Activated naive CD8-positive, alpha-beta T cell (primary cell): ENCODE measurements around the gene ARG2.

Source experiments
- H3K27ac Mint-ChIP-seq: one replicate; pipeline ENCODE4 v1.8.0; 2021; ENCODE audit warnings: mixed read lengths
- H3K27me3 Mint-ChIP-seq: one replicate; pipeline ENCODE4 v1.8.0; 2021; ENCODE audit warnings: mixed read lengths
- H3K36me3 Mint-ChIP-seq: one replicate; pipeline ENCODE4 v1.8.0; 2021; ENCODE audit warnings: mixed read lengths
- H3K4me1 Mint-ChIP-seq: one replicate; pipeline ENCODE4 v1.8.0; 2021; ENCODE audit warnings: low read depth, mixed read lengths
- H3K4me3 Mint-ChIP-seq: one replicate; pipeline ENCODE4 v1.8.0; 2021; ENCODE audit warnings: mild to moderate bottlenecking, mixed read lengths
- H3K9me3 Mint-ChIP-seq: one replicate; pipeline ENCODE4 v1.8.0; 2021; ENCODE audit warnings: low read depth, mixed read lengths

The ARG2 gene

DNA sequence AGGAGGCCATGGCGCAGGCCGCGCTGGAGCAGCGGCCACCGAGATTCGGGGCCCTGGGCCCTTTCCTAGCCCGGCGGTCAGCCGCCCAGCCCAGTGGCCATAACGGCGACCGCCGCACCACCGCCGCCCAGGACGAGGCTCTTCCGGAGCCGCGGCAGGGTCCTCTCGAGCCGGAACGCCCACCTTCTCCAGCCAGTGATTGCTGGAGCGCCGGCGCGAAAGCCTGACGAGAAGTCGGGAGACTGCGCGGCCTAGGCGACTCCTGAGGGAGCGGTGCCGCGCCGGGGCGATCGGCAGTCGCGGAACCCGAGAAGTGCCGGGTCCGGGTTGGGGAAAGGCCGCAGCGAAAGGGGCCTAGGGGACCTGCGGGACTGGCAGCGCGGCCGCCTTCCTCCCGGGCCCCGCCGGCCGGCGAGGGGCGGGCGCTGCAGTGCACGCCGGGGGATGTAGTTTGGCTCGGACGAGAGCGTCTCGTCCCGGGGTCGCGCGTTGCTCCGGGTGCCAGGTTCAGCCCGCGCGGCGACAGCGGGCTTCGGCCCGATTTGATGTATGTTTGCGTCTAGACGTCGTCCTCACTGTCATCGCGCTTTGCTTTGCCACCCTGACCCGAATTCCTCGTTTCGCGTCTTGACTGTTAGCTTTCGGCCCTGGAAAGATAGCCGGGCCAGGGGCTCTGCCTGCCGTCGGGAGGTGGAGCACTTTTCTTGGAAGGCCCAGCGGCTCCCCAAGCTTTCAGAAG is 54.9 kb downstream of the ARG2 start, which contains the start of gene VTI1B:
VTI1B (minus strand) TSS at position 153 of the 739 bp plus-strand sequence; CDS start at position 10, 143 bp downstream.
- H3K27ac Mint-ChIP-seq = peak within 1 kb of the TSS; percentile 92
- no peaks in the 10 kb centered on the region for H3K36me3 Mint-ChIP-seq
- peaks cover 37% of the 10 kb centered on the region for H3K4me1 Mint-ChIP-seq
- H3K4me3 Mint-ChIP-seq = peak within 1 kb of the TSS; percentile 94
- no peaks in the 10 kb centered on the region for H3K27me3 Mint-ChIP-seq
- H3K9me3 Mint-ChIP-seq = no peaks in the 10 kb centered on the region

DNA sequence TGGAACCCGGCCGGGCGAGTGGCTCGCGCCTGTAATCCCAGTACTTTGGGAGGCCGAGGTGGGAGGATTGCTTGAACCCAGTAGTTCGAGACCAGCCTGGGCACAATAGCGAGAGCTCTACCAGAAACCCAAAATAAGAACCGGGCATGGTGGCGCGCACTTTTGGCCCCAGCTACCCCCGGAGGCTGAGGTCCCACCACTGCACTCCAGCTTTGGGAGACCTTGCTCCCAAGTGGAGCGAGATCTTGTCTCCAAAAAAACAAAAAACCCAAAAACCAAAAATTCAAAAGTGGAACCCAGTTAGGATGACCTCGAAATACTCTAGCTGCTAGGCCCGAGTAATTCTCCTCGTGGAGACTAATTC is 55.5 kb downstream of the ARG2 start:
- Mint-ChIP-seq H3K4me1 (peaks cover 39% of the 10 kb centered on the region), H3K27ac (peak overlapping the region; percentile 92), H3K9me3 (no peaks in the 10 kb centered on the region), H3K36me3 (no peaks in the 10 kb centered on the region), H3K4me3 (peak overlapping the region; percentile 89), H3K27me3 (no peaks in the 10 kb centered on the region)

DNA sequence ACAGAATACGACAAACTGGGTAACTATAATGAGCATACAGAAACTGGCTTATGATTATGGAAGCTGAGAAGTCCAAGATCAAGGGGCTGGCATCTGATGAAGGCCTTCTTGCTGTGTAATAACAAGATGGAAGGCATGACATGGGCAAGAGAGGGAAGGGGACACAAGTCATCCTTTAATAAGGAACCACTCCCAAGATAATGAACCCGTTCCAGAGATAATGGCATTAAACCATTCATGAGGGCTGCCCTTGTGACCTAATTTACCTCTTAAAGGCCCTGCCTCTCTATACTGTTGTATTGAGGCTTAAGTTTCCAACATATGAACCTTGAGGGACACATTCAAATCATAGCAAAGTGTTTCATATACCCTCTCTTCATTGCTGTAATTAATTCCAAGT is 59.3 kb downstream of the ARG2 start:
- no peaks in the 10 kb centered on the region for H3K36me3 Mint-ChIP-seq
- H3K27ac Mint-ChIP-seq = no peak overlapping the region
- no peak overlapping the region for H3K4me3 Mint-ChIP-seq
- H3K9me3 Mint-ChIP-seq = no peaks in the 10 kb centered on the region
- peaks cover 26% of the 10 kb centered on the region for H3K4me1 Mint-ChIP-seq
- no peaks in the 10 kb centered on the region for H3K27me3 Mint-ChIP-seq

DNA sequence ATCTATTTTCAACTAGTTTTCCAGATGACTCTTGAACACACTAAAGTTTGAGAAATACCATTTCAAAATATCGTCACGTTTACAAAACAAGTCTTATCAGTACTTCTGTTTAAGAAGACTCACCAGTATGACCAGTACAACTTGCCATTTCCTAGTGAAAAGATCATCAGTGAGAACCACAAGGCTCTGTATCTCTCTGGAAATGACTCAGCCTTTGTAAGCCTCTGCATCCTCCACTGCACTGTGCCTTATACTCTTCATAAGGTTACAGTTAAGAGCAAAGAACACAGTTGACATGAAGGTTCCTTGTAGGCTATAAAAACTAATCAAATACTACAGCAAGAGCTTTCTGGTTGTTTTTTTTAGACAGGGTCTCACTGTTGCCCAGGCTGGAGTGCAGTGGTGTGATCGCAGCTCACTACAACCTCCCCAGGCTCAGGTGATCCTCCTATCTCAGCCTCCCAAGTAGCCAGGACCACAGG is 60.4 kb downstream of the ARG2 start:
- H3K27ac Mint-ChIP-seq = no peak overlapping the region

DNA sequence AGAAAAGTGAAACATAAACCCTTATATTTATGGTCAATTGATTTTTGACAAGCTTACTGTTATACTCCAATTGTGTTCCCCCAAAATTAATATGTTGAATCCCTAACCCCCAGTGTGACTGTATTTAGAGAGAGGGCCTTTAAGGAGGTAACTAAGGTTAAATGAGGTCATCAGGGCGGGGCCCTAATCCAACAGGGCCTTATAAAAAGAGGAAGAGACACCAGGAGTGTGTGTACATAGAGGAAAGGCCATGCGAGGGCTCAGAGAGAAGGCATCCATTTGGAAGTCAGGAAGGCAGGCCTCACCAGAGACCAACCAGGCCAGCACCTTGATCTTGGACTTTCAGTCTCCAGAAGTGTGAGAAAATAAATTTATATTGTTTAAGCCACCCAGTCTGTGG is 61.2 kb downstream of the ARG2 start:
- Mint-ChIP-seq H3K9me3 (no peaks in the 10 kb centered on the region), H3K4me3 (no peak overlapping the region), H3K27me3 (no peaks in the 10 kb centered on the region), H3K4me1 (peaks cover 18% of the 10 kb centered on the region), H3K27ac (peak overlapping the region; percentile 46), H3K36me3 (no peaks in the 10 kb centered on the region)

More for the DNA sequence above, 60.4 kb downstream of the ARG2 start:
- Mint-ChIP-seq H3K36me3 (no peaks in the 10 kb centered on the region), H3K4me3 (no peak overlapping the region), H3K4me1 (peaks cover 23% of the 10 kb centered on the region), H3K27me3 (no peaks in the 10 kb centered on the region), H3K9me3 (no peaks in the 10 kb centered on the region)

DNA sequence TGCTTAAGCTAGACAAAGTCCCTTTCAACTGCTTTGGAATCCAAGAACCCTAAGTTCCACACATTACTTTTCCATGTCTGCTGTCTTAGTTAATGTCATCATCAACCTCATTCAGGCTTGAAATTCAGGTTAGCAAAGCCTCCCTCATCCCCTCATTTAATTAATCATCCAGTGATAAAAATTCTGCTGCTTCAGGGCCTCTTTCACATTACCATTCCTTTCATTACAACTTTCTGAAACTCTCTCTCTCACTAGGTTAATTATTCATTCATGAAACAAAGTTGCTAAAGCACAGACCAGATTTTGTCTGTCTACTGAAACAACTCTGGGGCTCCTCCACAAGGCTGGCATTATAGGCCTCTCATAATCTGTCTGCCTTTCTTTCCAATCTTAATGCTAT is 64.1 kb downstream of the ARG2 start:
- no peaks in the 10 kb centered on the region for H3K9me3 Mint-ChIP-seq
- H3K4me3 Mint-ChIP-seq = no peak overlapping the region
- H3K27ac Mint-ChIP-seq = peak overlapping the region; percentile 13
- H3K27me3 Mint-ChIP-seq = no peaks in the 10 kb centered on the region
- H3K36me3 Mint-ChIP-seq = peaks cover 8% of the 10 kb centered on the region
- H3K4me1 Mint-ChIP-seq = peaks cover 14% of the 10 kb centered on the region

DNA sequence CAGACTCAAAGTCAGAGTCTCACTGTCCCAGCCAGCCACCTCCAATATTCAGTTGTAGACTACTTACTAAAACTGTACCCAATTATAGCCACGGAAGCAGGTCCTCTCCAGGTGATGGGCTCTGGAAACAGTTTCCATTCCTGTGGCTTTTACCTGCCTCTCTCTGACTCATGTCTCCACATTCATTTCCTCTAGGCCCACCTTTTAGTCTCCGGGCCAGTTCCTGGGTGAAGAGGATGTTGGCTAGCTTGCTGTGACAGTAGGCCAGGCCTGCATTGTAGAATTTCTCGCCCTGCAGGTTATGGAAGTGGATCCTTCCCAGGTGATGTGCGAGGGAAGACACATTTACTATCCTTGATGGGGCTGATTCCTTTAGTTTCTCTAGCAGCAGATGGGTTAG is 70.3 kb downstream of the ARG2 start:
- no peak overlapping the region for H3K27ac Mint-ChIP-seq
- H3K4me1 Mint-ChIP-seq = peaks cover 20% of the 10 kb centered on the region
- no peaks in the 10 kb centered on the region for H3K27me3 Mint-ChIP-seq
- peaks cover 9% of the 10 kb centered on the region for H3K36me3 Mint-ChIP-seq
- H3K9me3 Mint-ChIP-seq = no peaks in the 10 kb centered on the region
- no peak overlapping the region for H3K4me3 Mint-ChIP-seq

DNA sequence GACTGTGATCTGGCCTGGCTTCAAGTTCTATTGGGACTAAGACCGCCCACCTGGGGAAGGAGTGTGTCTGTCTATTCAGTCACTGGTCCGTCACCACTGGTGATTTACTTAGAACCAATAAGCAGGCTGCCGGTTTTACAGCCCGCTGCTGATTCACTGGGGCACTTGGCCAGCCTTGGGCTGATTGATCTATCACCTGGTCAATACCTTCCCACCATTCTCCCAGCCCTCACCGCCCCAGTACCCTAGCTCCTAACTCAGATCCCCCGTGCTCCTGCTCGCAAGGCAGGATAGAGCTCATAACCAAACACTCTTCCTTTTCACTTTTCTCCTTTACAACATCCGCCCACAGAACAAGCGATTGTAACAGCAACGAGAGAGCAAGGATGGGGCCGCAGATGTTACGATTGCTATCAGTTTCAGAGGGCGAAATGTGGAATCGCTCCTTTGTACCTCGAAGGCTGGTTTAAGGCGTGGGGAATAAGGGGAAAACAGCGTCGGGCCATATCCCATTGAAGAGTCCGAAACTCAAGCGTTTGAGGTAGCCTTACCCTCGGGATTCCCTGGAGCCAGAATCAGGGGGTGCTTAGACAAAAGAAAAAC is 75.2 kb downstream of the ARG2 start:
- no peaks in the 10 kb centered on the region for H3K36me3 Mint-ChIP-seq

DNA sequence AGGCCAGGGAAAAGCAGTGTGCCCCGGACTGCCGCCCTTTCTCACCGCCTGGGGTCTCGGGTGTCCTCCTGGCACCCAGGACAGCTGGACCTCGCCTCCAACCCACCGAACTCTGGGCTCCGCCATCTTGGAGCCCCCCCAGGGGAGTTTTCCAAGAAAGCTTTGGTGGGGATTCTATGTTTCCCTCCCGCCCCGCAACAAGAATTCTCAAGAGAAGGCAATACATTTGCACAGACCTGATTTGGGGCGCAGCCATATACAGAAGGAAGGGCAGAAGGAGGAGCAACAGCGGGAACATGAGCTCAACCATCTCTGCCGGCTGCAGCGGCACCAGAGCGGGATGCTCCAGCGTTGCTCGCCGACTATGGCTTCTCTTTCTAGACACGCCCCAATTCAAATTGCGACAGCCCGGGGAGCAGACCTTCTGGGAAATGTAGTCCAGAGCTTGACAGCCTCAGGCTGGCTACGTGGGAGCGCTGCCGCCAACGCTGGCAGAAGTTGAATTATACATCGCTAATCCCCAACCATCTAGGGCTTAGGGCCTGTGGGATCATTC is 75.8 kb downstream of the ARG2 start, which contains the start of gene RDH11:
RDH11 (minus strand) TSS at position 371 of the 556 bp plus-strand sequence; CDS start at position 310, 61 bp downstream.
- no peaks in the 10 kb centered on the region for H3K27me3 Mint-ChIP-seq
- peak within 1 kb of the TSS; percentile 98 for H3K4me3 Mint-ChIP-seq
- peaks cover 24% of the 10 kb centered on the region for H3K4me1 Mint-ChIP-seq
- H3K9me3 Mint-ChIP-seq = no peaks in the 10 kb centered on the region
- peak within 1 kb of the TSS; percentile 98 for H3K27ac Mint-ChIP-seq
- H3K36me3 Mint-ChIP-seq = no peaks in the 10 kb centered on the region

More for the DNA sequence above, 75.2 kb downstream of the ARG2 start:
- no peaks in the 10 kb centered on the region for H3K9me3 Mint-ChIP-seq
- H3K27ac Mint-ChIP-seq = peak overlapping the region; percentile 98
- H3K27me3 Mint-ChIP-seq = no peaks in the 10 kb centered on the region
- peaks cover 24% of the 10 kb centered on the region for H3K4me1 Mint-ChIP-seq
- H3K4me3 Mint-ChIP-seq = peak overlapping the region; percentile 98

DNA sequence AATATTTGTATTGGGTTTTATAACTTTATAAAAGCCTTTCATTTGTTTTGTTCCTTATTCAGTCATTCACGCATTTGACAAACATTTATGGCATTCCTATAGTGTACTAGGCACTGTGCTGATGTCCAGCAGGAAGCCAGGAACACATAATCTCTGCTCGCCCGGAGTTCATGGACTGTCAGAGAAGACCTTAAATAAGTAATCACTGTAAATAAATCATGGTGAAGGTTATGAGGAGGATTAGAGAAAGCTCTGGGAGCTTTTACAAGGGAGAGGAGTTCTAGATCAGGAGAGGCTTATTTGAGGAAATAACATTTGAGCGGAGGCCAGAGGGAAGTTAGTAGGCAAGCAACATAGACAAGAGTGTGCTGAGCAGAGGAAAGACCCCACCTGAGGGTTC is 77.3 kb downstream of the ARG2 start:
- H3K27ac Mint-ChIP-seq = no peak overlapping the region
- H3K36me3 Mint-ChIP-seq = no peaks in the 10 kb centered on the region
- peaks cover 24% of the 10 kb centered on the region for H3K4me1 Mint-ChIP-seq
- H3K9me3 Mint-ChIP-seq = no peaks in the 10 kb centered on the region
- no peaks in the 10 kb centered on the region for H3K27me3 Mint-ChIP-seq
- H3K4me3 Mint-ChIP-seq = no peak overlapping the region

DNA sequence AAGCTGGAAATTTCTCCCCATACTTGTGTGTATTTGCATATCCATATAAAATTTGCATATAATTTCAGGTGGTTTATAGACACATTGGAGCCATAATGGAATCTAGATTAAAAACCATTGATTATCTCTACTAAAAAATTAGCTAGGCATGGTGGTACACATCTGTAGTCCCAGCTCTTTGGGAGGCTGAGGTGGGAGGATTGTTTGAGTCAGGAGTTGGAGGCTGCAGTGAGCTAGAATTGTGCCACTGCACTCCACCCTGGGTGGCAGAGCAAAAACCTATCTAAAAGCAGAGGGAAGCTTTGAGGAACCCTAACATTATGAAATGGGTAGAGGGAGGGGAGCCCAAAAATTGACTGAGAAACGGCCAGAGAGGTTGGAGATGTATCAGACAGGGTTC is 78.5 kb downstream of the ARG2 start:
- Mint-ChIP-seq H3K4me1 (peaks cover 18% of the 10 kb centered on the region), H3K27me3 (no peaks in the 10 kb centered on the region), H3K9me3 (no peaks in the 10 kb centered on the region), H3K36me3 (no peaks in the 10 kb centered on the region), H3K4me3 (no peak overlapping the region), H3K27ac (no peak overlapping the region)
